OCI-LY7 (cell line): ENCODE results near the gene FERMT3. TPM values are rescaled to one million over a fixed set of nuclear protein-coding genes. Genes with fewer than 3 reads are reported as not detected.

ENCODE experiments used
- BruUV-seq: library from RNA; stranded (reverse); fragments of 400-500 nt; replicated peaks from 2 replicates; lab custom pipeline; 2021; lab: Mats Ljungman, UMichigan
- CTCF ChIA-PET: fragments of 300-600 bp; sonication (Branson Sonifier 250); formaldehyde crosslinking; loops from one replicate; lab custom pipeline; 2022; ENCODE audit warnings: antibody characterized with exemption; ENCODE audit not compliant: unreplicated experiment; lab: Charles Lee
- POLR2A ChIA-PET: fragments of 300-600 bp; sonication (Branson Sonifier 250); formaldehyde crosslinking; loops from one replicate; lab custom pipeline; 2022; ENCODE audit warnings: antibody characterized with exemption; lab: Charles Lee
- DNase-seq: peaks from one replicate; pipeline ENCODE4 v3.0.0-alpha.2; 2015; ENCODE audit warnings: low spot score
- H2AFZ ChIP-seq: fragments of 200-600 bp; sonication (generic), shearing (Covaris generic); 2 replicates; pipeline ENCODE4 v1.6.1; 2014; ENCODE audit warnings: mild to moderate bottlenecking, antibody characterized with exemption, low read length, moderate library complexity
- H3K27ac ChIP-seq: fragments of 200-600 bp; sonication (generic); 2 replicates; pipeline ENCODE4 v1.5.1; 2014; ENCODE audit warnings: mixed run types, low read depth, mild to moderate bottlenecking, moderate library complexity, low read length, inconsistent platforms; ENCODE audit not compliant: poor library complexity, severe bottlenecking
- H3K36me3 ChIP-seq: fragments of 200-600 bp; sonication (generic); 2 replicates; pipeline ENCODE4 v1.6.1; 2014; ENCODE audit warnings: mild to moderate bottlenecking, antibody characterized with exemption, low read length, moderate library complexity, mixed read lengths; ENCODE audit not compliant: insufficient read depth
- H3K4me1 ChIP-seq: fragments of 200-600 bp; sonication (generic); 2 replicates; pipeline ENCODE4 v1.5.1; 2014; ENCODE audit warnings: mild to moderate bottlenecking, low read length; ENCODE audit not compliant: insufficient read depth, poor library complexity, severe bottlenecking
- H3K4me2 ChIP-seq: fragments of 200-600 bp; sonication (generic); 2 replicates; pipeline ENCODE4 v1.6.1; 2014; ENCODE audit warnings: mild to moderate bottlenecking, low read length
- H3K4me3 ChIP-seq: fragments of 200-600 bp; sonication (generic); 2 replicates; pipeline ENCODE4 v1.5.1; 2014; ENCODE audit warnings: mild to moderate bottlenecking, low read depth, low read length; ENCODE audit not compliant: poor library complexity, severe bottlenecking
- H3K79me2 ChIP-seq: fragments of 200-600 bp; sonication (generic); 2 replicates; pipeline ENCODE4 v1.6.1; 2016; ENCODE audit warnings: low read depth, mild to moderate bottlenecking, low read length, moderate library complexity, mixed read lengths; ENCODE audit not compliant: insufficient read depth
- H3K9me2 ChIP-seq: fragments of 200-600 bp; sonication (generic); 2 replicates; pipeline ENCODE4 v1.6.1; 2016; ENCODE audit warnings: mild to moderate bottlenecking, low read length, mixed read lengths; ENCODE audit not compliant: insufficient read depth
- H3K9me3 ChIP-seq: fragments of 200-600 bp; sonication (generic); 2 replicates; pipeline ENCODE4 v1.6.1; 2014; ENCODE audit warnings: mild to moderate bottlenecking, mixed run types, low read length, mixed read lengths
- H4K20me1 ChIP-seq: fragments of 200-600 bp; sonication (generic); 2 replicates; pipeline ENCODE4 v1.6.1; 2014; ENCODE audit warnings: mild to moderate bottlenecking, antibody characterized with exemption, low read length, moderate library complexity, mixed read lengths; ENCODE audit not compliant: insufficient read depth
- CTCF ChIP-seq: fragments of 200-600 bp; sonication (generic); conservative IDR thresholded peaks from 2 replicates; pipeline ENCODE4 v1.5.1; 2014; ENCODE audit warnings: mild to moderate bottlenecking, antibody characterized with exemption, low read length, moderate library complexity, mixed read lengths
- EZH2phosphoT487 ChIP-seq: fragments of 200-600 bp; sonication (generic); IDR thresholded peaks from 2 replicates; pipeline ENCODE4 v1.6.1; 2018; ENCODE audit warnings: low read depth, borderline replicate concordance, mild to moderate bottlenecking, mixed run types, antibody characterized with exemption, low read length, moderate library complexity, mixed read lengths
- intact Hi-C: fragments of 100-400 bp; cut with micrococcal nuclease; formaldehyde crosslinking; loops from one replicate; pipeline ENCODE4 v1.10.0; 2022; ENCODE audit not compliant: unreplicated experiment
- total RNA-seq, 2 experiments: library from RNA; depleted of rRNA in 1 of 2; stranded (reverse); fragments of >200 nt in 1 of 2; shearing (Covaris generic) in 1 of 2; gene quantifications; 2 replicates each; pipeline ENCODE4 v1.2.3, GENCODE V29; 2014 to 2022

The FERMT3 gene
- total RNA-seq, 2 experiments from 2014 or later, result 120 to 201 TPM

GRCh38 chr11:64222651-64223000 is 16.1 kb downstream of the FERMT3 start:
- no peaks in the 10 kb centered on the region for H3K9me3 ChIP-seq
- H4K20me1 ChIP-seq, result no peaks in the 10 kb centered on the region; the same call in 1 of the 2 replicates
- BruUV-seq, result no TSS peak
- no peak overlapping the region for H2AFZ ChIP-seq
- H3K4me1 ChIP-seq, result peaks cover 15% of the 10 kb centered on the region
- H3K27ac ChIP-seq, result no peak overlapping the region
- ChIA-PET POLR2A (interaction anchor here (0.6 to 2.1 kb wide), 3 partner anchors 15 to 30 kb away, joined by 3 to 15 read pairs (median 4); partner anchors contain the start of gene FERMT3), CTCF (no interaction called here)
- intact Hi-C loops, result no loop called here
- peaks cover 61% of the 10 kb centered on the region for H3K36me3 ChIP-seq
- no peak for TF ChIP-seq CTCF
- no peak for TF ChIP-seq EZH2phosphoT487
- no peak overlapping the region for H3K4me2 ChIP-seq
- peaks cover 8% of the 10 kb centered on the region; the same call in 1 of the 2 replicates for H3K79me2 ChIP-seq
- H3K4me3 ChIP-seq, result no peak overlapping the region
- no peaks in the 10 kb centered on the region for H3K9me2 ChIP-seq
- DNase-seq, result no peak

- no peak for DNase-seq
- POLR2A ChIA-PET, result interaction anchor here (0.6 to 2.1 kb wide), 4 partner anchors 16 to 31 kb away, joined by 3 to 15 read pairs (median 4); partner anchors contain the start of gene FERMT3
- Histone ChIP-seq H3K9me3 (no peaks in the 10 kb centered on the region), H2AFZ (no peak overlapping the region), H3K4me2 (no peak overlapping the region), H3K27ac (no peak overlapping the region), H3K36me3 (peaks cover 58% of the 10 kb centered on the region), H3K4me1 (peaks cover 17% of the 10 kb centered on the region), H3K4me3 (no peak overlapping the region), H4K20me1 (no peaks in the 10 kb centered on the region; the same call in 1 of the 2 replicates), H3K9me2 (no peaks in the 10 kb centered on the region), H3K79me2 (peaks cover 8% of the 10 kb centered on the region; the same call in 1 of the 2 replicates)
- intact Hi-C loops, result no loop called here
- TSS peak; percentile 80 for BruUV-seq
- CTCF ChIA-PET, result no interaction called here
- TF ChIP-seq EZH2phosphoT487 (no peak), CTCF (no peak)
Observed at GRCh38 chr11:64223001-64223651, 16.6 kb downstream of the FERMT3 start.
